Kidney glomerular epithelial cell (primary cell): ENCODE data around the gene ABCB4.

ENCODE experiments used
- DNase-seq: peaks from one replicate; lab custom pipeline; 2025; lab: John Stamatoyannopoulos, UW

ABCB4 gene

GRCh38 chr7:87424075-87424474 is 51.4 kb downstream of the ABCB4 start:
- no peak for DNase-seq

- no peak for DNase-seq
Observed at GRCh38 chr7:87420173-87420572, 55.3 kb downstream of the ABCB4 start.

- DNase-seq = peak; percentile 39
Observed at GRCh38 chr7:87416682-87417587, 58.5 kb downstream of the ABCB4 start.

GRCh38 chr7:87414794-87415188 is 60.7 kb downstream of the ABCB4 start:
- peak; percentile 85 for DNase-seq

- peak; percentile 60 for DNase-seq
Observed at GRCh38 chr7:87413951-87414793, 61.3 kb downstream of the ABCB4 start.

- no peak for DNase-seq
Observed at GRCh38 chr7:87413029-87413428, 62.5 kb downstream of the ABCB4 start.

GRCh38 chr7:87411186-87411585 is 64.3 kb downstream of the ABCB4 start:
- DNase-seq = no peak

GRCh38 chr7:87404674-87405073 is 70.8 kb downstream of the ABCB4 start:
- DNase-seq = no peak

GRCh38 chr7:87398446-87398845 is 77.0 kb downstream of the ABCB4 start:
- peak; percentile 92 for DNase-seq

GRCh38 chr7:87395442-87396020 is 79.9 kb downstream of the ABCB4 start:
- no peak for DNase-seq

GRCh38 chr7:87391020-87391701 is 84.3 kb downstream of the ABCB4 start:
- no peak for DNase-seq

- DNase-seq = no peak
Observed at GRCh38 chr7:87380905-87381304, 94.6 kb downstream of the ABCB4 start.

- no peak for DNase-seq
Observed at GRCh38 chr7:87375662-87376435, 99.6 kb downstream of the ABCB4 start.

GRCh38 chr7:87370660-87371180 is 104.8 kb downstream of the ABCB4 start:
- DNase-seq = no peak

GRCh38 chr7:87369216-87369615 is 106.3 kb downstream of the ABCB4 start:
- no peak for DNase-seq

- no peak for DNase-seq
Observed at GRCh38 chr7:87364246-87364645, 111.2 kb downstream of the ABCB4 start.

GRCh38 chr7:87363342-87363741 is 112.1 kb downstream of the ABCB4 start:
- DNase-seq = no peak

GRCh38 chr7:87361320-87361719 is 114.2 kb downstream of the ABCB4 start:
- DNase-seq = no peak

GRCh38 chr7:87359366-87359765 is 116.1 kb downstream of the ABCB4 start:
- DNase-seq = peak; percentile 42

GRCh38 chr7:87356448-87356847 is 119.0 kb downstream of the ABCB4 start:
- no peak for DNase-seq

- DNase-seq = no peak
Observed at GRCh38 chr7:87354749-87355148, 120.7 kb downstream of the ABCB4 start.
